ENCODE data around the gene TNFRSF9. TPM values are rescaled to one million over a fixed set of nuclear protein-coding genes. Genes with fewer than 3 reads are reported as not detected.

TNFRSF9 gene
- total and polyA plus RNA-seq, 9 of the 15 experiments (the other 6 are each of a cell fraction or from before 2014, with no cell fraction given): 0.04 to 0.29 (median 0.08) TPM; not detected in 1

GRCh38 chr1:7891804-7892203 is 48.8 kb downstream of the TNFRSF9 start (continued):
- TF ChIP-seq CHD7 (IDR thresholded peaks at IDR 0.05; ENCODE audit: low read depth, low read length): no peak
- no peak for TF ChIP-seq ZNF274 (IDR thresholded peaks at IDR 0.05; ENCODE audit: borderline replicate concordance, low read depth, low read length)
- no peak for TF ChIP-seq SMARCC2 (IDR thresholded peaks at IDR 0.05; ENCODE audit: low read depth)
- no peak for TF ChIP-seq NFE2 (IDR thresholded peaks at IDR 0.05; ENCODE audit: low read depth)
- TF ChIP-seq TEAD4 (IDR thresholded peaks at IDR 0.05; ENCODE audit: low read length): no peak
- no peak for TF ChIP-seq TEAD4 (CRISPR knock-in tag; IDR thresholded peaks at IDR 0.05; ENCODE audit: borderline replicate concordance)
- TF ChIP-seq RERE (CRISPR knock-in tag; IDR thresholded peaks at IDR 0.05; ENCODE audit: borderline replicate concordance): no peak
- TF ChIP-seq ZNF561 (CRISPR knock-in tag; conservative IDR thresholded peaks at IDR 0.05): no peak

Measured in K562 (cell line).